K562 (cell line): ENCODE results near the gene CIAO2B. TPM values are rescaled to one million over a fixed set of nuclear protein-coding genes. Genes with fewer than 3 reads are reported as not detected.

Experiments
- C11orf30 ChIP-seq: fragments of 450-650 bp; IDR thresholded peaks from 2 replicates; pipeline ENCODE4 v1.6.1; 2016; ENCODE audit warnings: low read depth, mild to moderate bottlenecking
- FOXP1 ChIP-seq: sonication (generic); formaldehyde crosslinking; IDR thresholded peaks from 2 replicates; pipeline ENCODE4 v1.8.0; 2022; ENCODE audit warnings: mild to moderate bottlenecking, missing genetic modification reagents
- HMG20B ChIP-seq: fragments of 250-450 bp; sonication (Bioruptor Pico); IDR thresholded peaks from 2 replicates; pipeline ENCODE4 v1.5.0; 2021; ENCODE audit warnings: mild to moderate bottlenecking
- KLF1 ChIP-seq: fragments of 450-650 bp; IDR thresholded peaks from 2 replicates; pipeline ENCODE4 v1.6.1; 2016; ENCODE audit warnings: missing genetic modification characterization, missing compliant biosample characterization
- MAFF ChIP-seq: IDR thresholded peaks from 2 replicates; pipeline ENCODE4 v1.6.1; 2012; ENCODE audit warnings: low read length, improper control_type of control experiment
- MEF2A ChIP-seq: IDR thresholded peaks from 2 replicates; pipeline ENCODE4 v1.6.1; 2011; ENCODE audit warnings: low read depth, mild to moderate bottlenecking, low read length, moderate library complexity; ENCODE audit not compliant: control insufficient read depth
- MGA ChIP-seq: fragments of 450-650 bp; IDR thresholded peaks from 2 replicates; pipeline ENCODE4 v1.6.1; 2016; ENCODE audit warnings: mild to moderate bottlenecking, moderate library complexity
- NFATC3 ChIP-seq: fragments of 450-650 bp; IDR thresholded peaks from 2 replicates; pipeline ENCODE4 v1.6.1; 2017; ENCODE audit warnings: mild to moderate bottlenecking
- NFRKB ChIP-seq: fragments of 450-650 bp; IDR thresholded peaks from 2 replicates; pipeline ENCODE4 v1.6.1; 2016; ENCODE audit warnings: low read depth
- NFXL1 ChIP-seq: fragments of 450-650 bp; formaldehyde crosslinking; IDR thresholded peaks from 2 replicates; pipeline ENCODE4 v1.4.0; 2021; ENCODE audit warnings: mild to moderate bottlenecking
- NR2C1 ChIP-seq, 2 experiments: fragments of 450-650 bp; IDR thresholded peaks; 2 replicates each; pipeline ENCODE4 v1.6.1; 2017; ENCODE audit warnings: mild to moderate bottlenecking in 2 of 2, antibody characterized with exemption in 1 of 2, inconsistent platforms in 1 of 2, missing compliant biosample characterization in 1 of 2, missing genetic modification characterization in 1 of 2
- PHF8 ChIP-seq: fragments of 200-600 bp; sonication (generic); IDR thresholded peaks from 2 replicates; pipeline ENCODE4 v1.6.1; 2012; ENCODE audit warnings: mixed run types, mild to moderate bottlenecking, inconsistent platforms, low read length, moderate library complexity, borderline replicate concordance
- PTRF ChIP-seq: fragments of 450-650 bp; IDR thresholded peaks from 2 replicates; pipeline ENCODE4 v1.6.1; 2016; ENCODE audit warnings: mild to moderate bottlenecking, missing genetic modification characterization, missing compliant biosample characterization
- RBM39 ChIP-seq: fragments of 200-400 bp; formaldehyde crosslinking; optimal IDR thresholded peaks from 2 replicates; pipeline ENCODE3; 2018; ENCODE audit warnings: low read depth, low read length
- SMAD1 ChIP-seq: fragments of 150-350 bp; IDR thresholded peaks from 2 replicates; pipeline ENCODE4 v1.6.1; 2014; ENCODE audit warnings: low read length, low read depth; ENCODE audit not compliant: partially characterized antibody
- U2AF2 ChIP-seq: fragments of 200-400 bp; formaldehyde crosslinking; optimal IDR thresholded peaks from 2 replicates; pipeline ENCODE3; 2017; ENCODE audit warnings: low read depth, mild to moderate bottlenecking, low read length
- ZNF12 ChIP-seq: sonication (generic); formaldehyde crosslinking; IDR thresholded peaks from 2 replicates; pipeline ENCODE4 v1.4.0; 2020; ENCODE audit warnings: mild to moderate bottlenecking, missing genetic modification reagents
- ZNF76 ChIP-seq: fragments of 250-450 bp; sonication (Bioruptor Pico); IDR thresholded peaks from 2 replicates; pipeline ENCODE4 v1.4.0; 2020; ENCODE audit warnings: mild to moderate bottlenecking, moderate library complexity, borderline replicate concordance
- ZNF764 ChIP-seq: fragments of 250-450 bp; sonication (Bioruptor Pico); IDR thresholded peaks from 2 replicates; pipeline ENCODE4 v1.4.0; 2020; ENCODE audit warnings: low read depth, mild to moderate bottlenecking, moderate library complexity
- polyA plus RNA-seq, 8 experiments: library from polyadenylated mRNA; depleted of rRNA in 4 of 8; stranded (reverse) in 5 of 8; unstranded in 3 of 8; fragments of >200 nt; fragmentation: Nextera tagmentation in 2 of 8; fragmentation: Illumina TruSeq in 1 of 8; extraction: Ambion mirVana in 2 of 8; extraction: Trizol in 1 of 8; gene quantifications; 2 replicates each; pipeline versions ENCODE4 v1.2.1 to v1.2.3, GENCODE V29; 2011 to 2014; ENCODE audit warnings: inconsistent platforms in 1 of 8, missing spikeins in 1 of 8
- total RNA-seq, 7 experiments: library from RNA; depleted of rRNA in 6 of 7; stranded (reverse); fragments of >200 nt in 6 of 7; fragmentation: Illumina TruSeq in 2 of 7; extraction: Trizol in 2 of 7; gene quantifications; 2 replicates each; pipeline versions ENCODE4 v1.2.1 to v1.2.3, GENCODE V29; 2011 to 2021; ENCODE audit warnings: low replicate concordance in 1 of 7

The CIAO2B gene
- total and polyA plus RNA-seq, 9 of the 15 experiments (the other 6 are each of a cell fraction or from before 2014, with no cell fraction given), result 86.8 to 182 (median 113) TPM

- TF ChIP-seq MGA, result peak; percentile 67; the same call in 1 of the 2 replicates
- no peak for TF ChIP-seq NFATC3
- peak; percentile 98 for TF ChIP-seq SMAD1
- no peak for TF ChIP-seq ZNF12 (CRISPR knock-in tag)
- TF ChIP-seq NFXL1 (CRISPR knock-in tag), result no peak
- peak; percentile 83 for TF ChIP-seq NFRKB
- TF ChIP-seq C11orf30, result no peak
- peak; percentile 72 for TF ChIP-seq NR2C1 (IDR thresholded peaks at IDR 0.05)
- TF ChIP-seq NR2C1 (tag; IDR thresholded peaks at IDR 0.05), result peak; percentile 79
- TF ChIP-seq MAFF, result no peak
- TF ChIP-seq ZNF76 (CRISPR knock-in tag), result no peak
- no peak for TF ChIP-seq RBM39
- peak; percentile 43; the same call in 1 of the 2 replicates for TF ChIP-seq PHF8
- TF ChIP-seq HMG20B (CRISPR knock-in tag), result no peak
- TF ChIP-seq U2AF2, result no peak
- no peak for TF ChIP-seq ZNF764 (CRISPR knock-in tag)
- TF ChIP-seq KLF1 (tag), result no peak
- TF ChIP-seq FOXP1 (CRISPR knock-in tag), result no peak
- no peak for TF ChIP-seq PTRF (tag)
- TF ChIP-seq MEF2A, result no peak
These were observed 34.1 kb downstream of the CIAO2B start (continued) for GRCh38 chr16:66899945-66900710.
